Measurements from ENCODE around the gene TMEM190. TPM values are rescaled to one million over a fixed set of nuclear protein-coding genes. Genes with fewer than 3 reads are reported as not detected.

Gene TMEM190
- total RNA-seq, 1 experiment from 2014 or later = not detected

DNA sequence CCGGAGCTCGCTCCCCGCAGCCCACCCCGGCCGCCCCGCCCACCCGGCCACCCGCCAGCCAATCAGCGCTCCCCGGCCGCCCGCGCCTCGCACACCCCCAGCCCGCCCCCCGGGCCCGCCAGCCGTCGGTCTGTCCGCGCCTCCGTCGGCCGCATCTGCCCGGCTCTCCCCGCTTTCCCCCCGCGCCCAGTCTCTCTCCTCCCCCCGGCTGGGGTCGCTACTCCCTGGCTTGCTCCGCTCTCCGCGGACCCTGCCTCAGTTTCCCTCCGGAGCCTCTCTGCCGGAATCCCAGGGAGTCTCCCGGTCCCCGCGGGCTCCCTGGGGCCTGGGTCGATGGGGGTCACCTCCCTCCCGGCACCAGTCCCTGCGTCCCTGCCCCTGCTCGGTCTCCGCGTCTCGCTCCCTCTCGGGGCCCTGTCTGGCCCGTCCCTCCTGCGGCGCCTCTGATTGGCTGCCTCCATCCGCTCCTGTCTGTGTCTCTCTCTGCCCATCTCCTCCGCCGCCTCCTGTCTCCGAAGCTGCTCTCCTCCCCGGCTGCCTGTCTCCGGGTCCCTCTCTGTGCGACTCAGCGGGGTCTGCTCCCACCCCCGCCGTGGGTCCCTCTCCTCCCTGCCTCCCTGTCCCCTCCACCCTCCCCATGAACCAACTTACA is 6.8 kb upstream of the TMEM190 start:
- ChIA-PET RAD21 (ENCODE audit: low non-redundant PET in 1 of 2, low total read pairs in 2 of 2, uncharacterized antibody in 2 of 2, unreplicated experiment in 2 of 2) (no interaction called here), POLR2A (interaction anchor here (1.9 to 2.1 kb wide), 2 partner anchors 20 to 31 kb away, joined by 6 to 7 read pairs; partner anchors contain the start of gene KMT5C), CTCF (no interaction called here)
- H3K9me2 ChIP-seq (ENCODE audit: insufficient read depth) = no peaks in the 10 kb centered on the region
- peaks cover 13 to 41% of the 10 kb centered on the region in 2 experiments; a peak in 3 of 4 replicates for H3K4me1 ChIP-seq (ENCODE audit: control insufficient read depth in 1 of 2, insufficient read depth in 2 of 2, low read length in 2 of 2)
- no peaks in the 10 kb centered on the region for H3K79me2 ChIP-seq (ENCODE audit: insufficient read depth, low read length)
- H3K4me3 ChIP-seq (replicated peaks in 1 of 2; ENCODE audit: low read depth in 1 of 2, low read length in 2 of 2) = peak overlapping the region; percentile 52 to 63
- H3K27ac ChIP-seq (ENCODE audit: low read depth, low read length) = no peak overlapping the region
- intact Hi-C loops (cut with micrococcal nuclease) = no loop called here
- H3K36me3 ChIP-seq (ENCODE audit: control insufficient read depth in 1 of 2, insufficient read depth in 2 of 2, low read length in 2 of 2) = no peaks in the 10 kb centered on the region
- no peaks in the 10 kb centered on the region for H4K20me1 ChIP-seq (ENCODE audit: insufficient read depth)
- H3K9me3 ChIP-seq (ENCODE audit: control insufficient read depth in 1 of 2, insufficient read depth in 1 of 2, low read depth in 1 of 2, low read length in 2 of 2) = no peaks in the 10 kb centered on the region
- BruUV-seq (replicated peaks) = no TSS peak
- H3K27me3 ChIP-seq (ENCODE audit: insufficient read depth, low read length) = no peaks in the 10 kb centered on the region
- DNase-seq (ENCODE audit: low read depth, low spot score) (no peak), ATAC-seq (peak; percentile 71)
- no peak overlapping the region for H2AFZ ChIP-seq (ENCODE audit: low read depth, low read length, poor library complexity, severe bottlenecking)
- peak overlapping the region; percentile 94 for H3K4me2 ChIP-seq (ENCODE audit: low read length)
- no peak for TF ChIP-seq POLR2A (IDR thresholded peaks at IDR 0.05; ENCODE audit: borderline replicate concordance, extremely low read depth, insufficient read depth, insufficient read length)
- no peak for TF ChIP-seq EZH2phosphoT487 (IDR thresholded peaks at IDR 0.05; ENCODE audit: borderline replicate concordance)
- TF ChIP-seq, protein P1, sequence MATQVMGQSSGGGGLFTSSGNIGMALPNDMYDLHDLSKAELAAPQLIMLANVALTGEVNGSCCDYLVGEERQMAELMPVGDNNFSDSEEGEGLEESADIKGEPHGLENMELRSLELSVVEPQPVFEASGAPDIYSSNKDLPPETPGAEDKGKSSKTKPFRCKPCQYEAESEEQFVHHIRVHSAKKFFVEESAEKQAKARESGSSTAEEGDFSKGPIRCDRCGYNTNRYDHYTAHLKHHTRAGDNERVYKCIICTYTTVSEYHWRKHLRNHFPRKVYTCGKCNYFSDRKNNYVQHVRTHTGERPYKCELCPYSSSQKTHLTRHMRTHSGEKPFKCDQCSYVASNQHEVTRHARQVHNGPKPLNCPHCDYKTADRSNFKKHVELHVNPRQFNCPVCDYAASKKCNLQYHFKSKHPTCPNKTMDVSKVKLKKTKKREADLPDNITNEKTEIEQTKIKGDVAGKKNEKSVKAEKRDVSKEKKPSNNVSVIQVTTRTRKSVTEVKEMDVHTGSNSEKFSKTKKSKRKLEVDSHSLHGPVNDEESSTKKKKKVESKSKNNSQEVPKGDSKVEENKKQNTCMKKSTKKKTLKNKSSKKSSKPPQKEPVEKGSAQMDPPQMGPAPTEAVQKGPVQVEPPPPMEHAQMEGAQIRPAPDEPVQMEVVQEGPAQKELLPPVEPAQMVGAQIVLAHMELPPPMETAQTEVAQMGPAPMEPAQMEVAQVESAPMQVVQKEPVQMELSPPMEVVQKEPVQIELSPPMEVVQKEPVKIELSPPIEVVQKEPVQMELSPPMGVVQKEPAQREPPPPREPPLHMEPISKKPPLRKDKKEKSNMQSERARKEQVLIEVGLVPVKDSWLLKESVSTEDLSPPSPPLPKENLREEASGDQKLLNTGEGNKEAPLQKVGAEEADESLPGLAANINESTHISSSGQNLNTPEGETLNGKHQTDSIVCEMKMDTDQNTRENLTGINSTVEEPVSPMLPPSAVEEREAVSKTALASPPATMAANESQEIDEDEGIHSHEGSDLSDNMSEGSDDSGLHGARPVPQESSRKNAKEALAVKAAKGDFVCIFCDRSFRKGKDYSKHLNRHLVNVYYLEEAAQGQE (IDR thresholded peaks at IDR 0.05; ENCODE audit: low read depth) = no peak
- TF ChIP-seq POLR2AphosphoS5 (IDR thresholded peaks at IDR 0.05; ENCODE audit: low read depth, low read length) = no peak
- no peak for TF ChIP-seq SP1 (IDR thresholded peaks at IDR 0.05; ENCODE audit: low read depth)
- TF ChIP-seq ELF1 (IDR thresholded peaks at IDR 0.05; ENCODE audit: borderline replicate concordance, low read depth) = no peak
- peak overlapping the region; percentile 41 for H3K9ac ChIP-seq (ENCODE audit: low read length)
